HT-29 (cell line): ENCODE results near the gene FBXL2. TPM values are rescaled to one million over a fixed set of nuclear protein-coding genes. Genes with fewer than 3 reads are reported as not detected.
A peak's percentile ranks its signal among the peaks of the same experiment; 100 is the strongest.
"Not testable (repeated sequence)": the region's sequence is repeated elsewhere in the genome, so short reads cannot be mapped to it uniquely, and the experiment has no call there.

Experiments used
- DNase-seq: peaks from one replicate; pipeline ENCODE4 v3.0.0-alpha.2; 2015; ENCODE audit warnings: low spot score
- total RNA-seq: library from RNA; depleted of rRNA; stranded (reverse); fragments of >200 nt; shearing (Covaris generic); gene quantifications from 2 replicates; pipeline ENCODE4 v1.2.3, GENCODE V29; 2014

Gene FBXL2
- total RNA-seq, 1 experiment from 2014 or later = not detected

- DNase-seq = no peak
Observed at GRCh38 chr3:33385423-33385822, 108.2 kb downstream of the FBXL2 start.

- DNase-seq = no peak
Observed at GRCh38 chr3:33386631-33387030, 109.4 kb downstream of the FBXL2 start.

GRCh38 chr3:33388374-33389100, 111.3 kb downstream of the FBXL2 start:
- DNase-seq = no peak

GRCh38 chr3:33389908-33390307, 112.7 kb downstream of the FBXL2 start:
- no peak for DNase-seq

- DNase-seq = no peak
Observed at GRCh38 chr3:33391255-33391995, 114.2 kb downstream of the FBXL2 start.

- DNase-seq = no peak
Observed at GRCh38 chr3:33392144-33392543, 114.9 kb downstream of the FBXL2 start.

GRCh38 chr3:33392703-33393125, 115.5 kb downstream of the FBXL2 start:
- peak; percentile 19 for DNase-seq

GRCh38 chr3:33394403-33395054, 117.3 kb downstream of the FBXL2 start:
- no peak for DNase-seq

- no peak for DNase-seq
Observed at GRCh38 chr3:33395900-33396299, 118.7 kb downstream of the FBXL2 start.

- no peak for DNase-seq
Observed at GRCh38 chr3:33398410-33398809, 121.2 kb downstream of the FBXL2 start.

- DNase-seq = no peak
Observed at GRCh38 chr3:33401781-33402180, 124.5 kb downstream of the FBXL2 start.

GRCh38 chr3:33402936-33403335, 125.7 kb downstream of the FBXL2 start:
- no peak for DNase-seq

GRCh38 chr3:33403756-33404155, 126.5 kb downstream of the FBXL2 start:
- DNase-seq = no peak

GRCh38 chr3:33410816-33411215, 133.6 kb downstream of the FBXL2 start:
- not testable (repeated sequence) for DNase-seq

GRCh38 chr3:33417066-33417673, 139.9 kb downstream of the FBXL2 start:
- no peak for DNase-seq

- DNase-seq = no peak
Observed at GRCh38 chr3:33419948-33420347, 142.7 kb downstream of the FBXL2 start.

- DNase-seq = no peak
Observed at GRCh38 chr3:33420966-33421365, 143.7 kb downstream of the FBXL2 start.

GRCh38 chr3:33424606-33425452, 147.6 kb downstream of the FBXL2 start:
- DNase-seq = no peak

- DNase-seq = no peak
Observed at GRCh38 chr3:33425453-33425852, 148.2 kb downstream of the FBXL2 start.

GRCh38 chr3:33426068-33426467, 148.8 kb downstream of the FBXL2 start:
- DNase-seq = no peak
